ENCODE data around the gene LRRC37A3.
A peak's percentile ranks its signal among the peaks of the same experiment; 100 is the strongest.

LRRC37A3 gene

GRCh38 chr17:64950871-64951270 is 31.6 kb upstream of the LRRC37A3 start:
- TF ChIP-seq, protein P1, sequence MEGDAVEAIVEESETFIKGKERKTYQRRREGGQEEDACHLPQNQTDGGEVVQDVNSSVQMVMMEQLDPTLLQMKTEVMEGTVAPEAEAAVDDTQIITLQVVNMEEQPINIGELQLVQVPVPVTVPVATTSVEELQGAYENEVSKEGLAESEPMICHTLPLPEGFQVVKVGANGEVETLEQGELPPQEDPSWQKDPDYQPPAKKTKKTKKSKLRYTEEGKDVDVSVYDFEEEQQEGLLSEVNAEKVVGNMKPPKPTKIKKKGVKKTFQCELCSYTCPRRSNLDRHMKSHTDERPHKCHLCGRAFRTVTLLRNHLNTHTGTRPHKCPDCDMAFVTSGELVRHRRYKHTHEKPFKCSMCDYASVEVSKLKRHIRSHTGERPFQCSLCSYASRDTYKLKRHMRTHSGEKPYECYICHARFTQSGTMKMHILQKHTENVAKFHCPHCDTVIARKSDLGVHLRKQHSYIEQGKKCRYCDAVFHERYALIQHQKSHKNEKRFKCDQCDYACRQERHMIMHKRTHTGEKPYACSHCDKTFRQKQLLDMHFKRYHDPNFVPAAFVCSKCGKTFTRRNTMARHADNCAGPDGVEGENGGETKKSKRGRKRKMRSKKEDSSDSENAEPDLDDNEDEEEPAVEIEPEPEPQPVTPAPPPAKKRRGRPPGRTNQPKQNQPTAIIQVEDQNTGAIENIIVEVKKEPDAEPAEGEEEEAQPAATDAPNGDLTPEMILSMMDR (IDR thresholded peaks at IDR 0.05; ENCODE audit: low read depth, low read length, missing control alignments): no peak
- no peak for DNase-seq (ENCODE audit: low read depth)
- no peak overlapping the region for H3K4me3 ChIP-seq (ENCODE audit: low read depth, low read length)
- in situ Hi-C loops (cut with HindIII; ENCODE audit: low sequenced_read_pairs): no loop called here

DNA sequence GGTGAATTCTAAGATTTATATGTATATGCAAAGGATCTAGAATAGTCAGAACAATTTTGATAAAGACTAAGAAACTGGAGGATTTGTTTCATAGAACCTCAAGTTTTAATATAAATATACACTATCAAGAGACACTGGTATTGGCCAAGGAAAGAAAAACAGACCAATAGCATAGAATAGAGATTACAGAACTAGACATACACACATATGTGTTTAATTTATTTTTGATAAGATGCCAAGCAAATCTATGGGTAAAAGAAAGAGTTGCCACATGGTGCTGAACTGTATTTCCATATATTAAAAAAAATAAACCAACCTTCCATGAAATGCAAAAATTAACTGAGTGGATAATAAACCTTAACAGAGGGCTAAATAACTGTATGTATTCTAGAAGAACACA is 27.9 kb upstream of the LRRC37A3 start:
- no peak overlapping the region for H3K4me3 ChIP-seq (ENCODE audit: low read depth, low read length)
- in situ Hi-C loops (cut with HindIII; ENCODE audit: low sequenced_read_pairs): loop anchor here (25.0 kb wide), 1 partner anchor 265 kb away; no protein-coding TSS in a partner anchor
- no peak for DNase-seq (ENCODE audit: low read depth)
- TF ChIP-seq, protein P1 (IDR thresholded peaks at IDR 0.05; ENCODE audit: low read depth, low read length, missing control alignments): no peak

DNA sequence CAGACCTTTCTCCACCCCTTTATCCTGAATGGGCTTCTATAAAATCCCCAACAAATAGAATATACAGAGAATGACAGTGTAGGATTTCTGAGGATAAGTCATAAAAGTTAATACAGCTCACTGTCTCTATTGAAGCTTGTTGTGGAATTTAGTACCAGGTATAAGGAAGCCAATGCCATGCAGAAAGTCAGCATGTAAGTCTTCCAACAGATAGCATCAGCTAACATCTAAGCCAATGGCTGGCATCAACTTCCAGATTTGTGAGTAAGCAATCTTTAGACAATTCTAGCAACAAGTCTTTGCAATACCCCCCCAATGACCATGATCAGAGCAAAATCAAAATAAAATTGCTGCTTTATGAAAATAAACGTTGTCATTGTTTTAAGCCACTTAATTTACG is 22.5 kb upstream of the LRRC37A3 start:
- no peak for DNase-seq (ENCODE audit: low read depth)
- TF ChIP-seq, protein P1 (IDR thresholded peaks at IDR 0.05; ENCODE audit: low read depth, low read length, missing control alignments): no peak
- H3K4me3 ChIP-seq (ENCODE audit: low read depth, low read length): no peak overlapping the region
- in situ Hi-C loops (cut with HindIII; ENCODE audit: low sequenced_read_pairs): loop anchor here (25.0 kb wide), 1 partner anchor 271 kb away; no protein-coding TSS in a partner anchor

DNA sequence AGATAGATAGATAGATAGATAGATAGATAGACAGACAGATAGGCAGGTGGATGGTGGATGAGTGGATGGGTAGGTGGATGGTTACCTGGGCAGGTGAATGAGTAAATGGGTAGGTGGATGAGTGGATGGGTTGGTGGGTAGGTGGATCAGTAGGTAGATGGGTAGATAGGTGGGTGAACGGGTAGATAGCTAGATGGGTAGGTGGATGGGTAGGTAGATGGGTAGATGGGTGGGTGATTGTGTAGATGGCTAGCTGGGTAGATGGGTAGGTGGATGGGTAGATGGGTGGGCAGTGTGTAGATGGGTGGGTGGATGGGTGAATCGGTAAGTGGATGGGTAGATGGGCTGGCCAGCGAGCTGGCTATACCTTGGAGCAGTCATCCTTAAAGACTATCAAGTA is 21.8 kb upstream of the LRRC37A3 start:
- DNase-seq (ENCODE audit: low read depth): no peak
- H3K4me3 ChIP-seq (ENCODE audit: low read depth, low read length): no peak overlapping the region
- in situ Hi-C loops (cut with HindIII; ENCODE audit: low sequenced_read_pairs): loop anchor here (25.0 kb wide), 1 partner anchor 271 kb away; no protein-coding TSS in a partner anchor
- TF ChIP-seq, protein P1 (IDR thresholded peaks at IDR 0.05; ENCODE audit: low read depth, low read length, missing control alignments): no peak

DNA sequence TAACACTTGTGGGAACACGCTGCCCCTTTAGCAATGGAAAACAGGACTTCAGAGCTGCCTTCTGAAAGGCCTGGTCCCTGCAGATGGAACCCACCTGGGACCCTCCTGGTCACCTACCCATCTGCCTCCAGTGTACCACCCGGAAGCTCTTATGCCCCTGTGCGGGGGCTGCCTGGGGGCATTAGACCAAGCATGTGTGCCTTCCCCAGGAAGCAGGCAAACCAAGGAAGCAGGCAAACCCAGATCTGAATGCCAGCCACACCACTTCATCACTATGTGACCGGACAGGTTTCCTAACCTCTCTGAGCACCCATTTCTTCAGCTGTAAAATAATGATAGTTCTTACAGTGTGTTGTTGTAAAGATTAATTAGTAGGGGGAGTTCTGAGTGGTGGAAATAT is 20.8 kb upstream of the LRRC37A3 start:
- TF ChIP-seq, protein P1 (IDR thresholded peaks at IDR 0.05; ENCODE audit: low read depth, low read length, missing control alignments): no peak
- DNase-seq (ENCODE audit: low read depth): no peak
- no peak overlapping the region for H3K4me3 ChIP-seq (ENCODE audit: low read depth, low read length)
- in situ Hi-C loops (cut with HindIII; ENCODE audit: low sequenced_read_pairs): loop anchor here (25.0 kb wide), 1 partner anchor 272 kb away; no protein-coding TSS in a partner anchor

- H3K4me3 ChIP-seq (ENCODE audit: low read depth, low read length): no peak overlapping the region
- DNase-seq (ENCODE audit: low read depth): no peak
- TF ChIP-seq, protein P1 (IDR thresholded peaks at IDR 0.05; ENCODE audit: low read depth, low read length, missing control alignments): peak; percentile 41
- in situ Hi-C loops (cut with HindIII; ENCODE audit: low sequenced_read_pairs): loop anchor here (25.0 kb wide), 1 partner anchor 273 kb away; no protein-coding TSS in a partner anchor
These were observed 19.7 kb upstream of the LRRC37A3 start for GRCh38 chr17:64938925-64939474.

Data from astrocyte of the cerebellum (primary cell).